Left ventricle myocardium superior (tissue), 1 donor: ENCODE measurements around the gene ANKRD11. TPM values are rescaled to one million over a fixed set of nuclear protein-coding genes. Genes with fewer than 3 reads are reported as not detected.

ENCODE experiments used
- ATAC-seq: fragments of 200-7000 bp; cut with Tn5 transposase; one replicate; pipeline ENCODE4 v1.9.1; 2020; ENCODE audit warnings: mild to moderate bottlenecking, moderate library complexity
- DNase-seq: peaks from one replicate; pipeline ENCODE4 v3.0.0-alpha.2; 2020
- intact Hi-C: fragments of 100-400 bp; cut with micrococcal nuclease; formaldehyde crosslinking; loops from one replicate; pipeline ENCODE4 v1.11.0; 2022
- total RNA-seq: library from RNA; stranded (reverse); fragmentation: NEBNext Ultra II Directional; extraction: Animal tissue kit (Norgen Biotek cat#: 25700); gene quantifications from one replicate; pipeline ENCODE4 v1.2.1, GENCODE V29; 2021
- donor health status: DM: no; HTN: yes; CAD: no; lungs with severe emphysema.

The ANKRD11 gene
- total RNA-seq, 1 donor from 2014 or later: 75.2 TPM

DNA sequence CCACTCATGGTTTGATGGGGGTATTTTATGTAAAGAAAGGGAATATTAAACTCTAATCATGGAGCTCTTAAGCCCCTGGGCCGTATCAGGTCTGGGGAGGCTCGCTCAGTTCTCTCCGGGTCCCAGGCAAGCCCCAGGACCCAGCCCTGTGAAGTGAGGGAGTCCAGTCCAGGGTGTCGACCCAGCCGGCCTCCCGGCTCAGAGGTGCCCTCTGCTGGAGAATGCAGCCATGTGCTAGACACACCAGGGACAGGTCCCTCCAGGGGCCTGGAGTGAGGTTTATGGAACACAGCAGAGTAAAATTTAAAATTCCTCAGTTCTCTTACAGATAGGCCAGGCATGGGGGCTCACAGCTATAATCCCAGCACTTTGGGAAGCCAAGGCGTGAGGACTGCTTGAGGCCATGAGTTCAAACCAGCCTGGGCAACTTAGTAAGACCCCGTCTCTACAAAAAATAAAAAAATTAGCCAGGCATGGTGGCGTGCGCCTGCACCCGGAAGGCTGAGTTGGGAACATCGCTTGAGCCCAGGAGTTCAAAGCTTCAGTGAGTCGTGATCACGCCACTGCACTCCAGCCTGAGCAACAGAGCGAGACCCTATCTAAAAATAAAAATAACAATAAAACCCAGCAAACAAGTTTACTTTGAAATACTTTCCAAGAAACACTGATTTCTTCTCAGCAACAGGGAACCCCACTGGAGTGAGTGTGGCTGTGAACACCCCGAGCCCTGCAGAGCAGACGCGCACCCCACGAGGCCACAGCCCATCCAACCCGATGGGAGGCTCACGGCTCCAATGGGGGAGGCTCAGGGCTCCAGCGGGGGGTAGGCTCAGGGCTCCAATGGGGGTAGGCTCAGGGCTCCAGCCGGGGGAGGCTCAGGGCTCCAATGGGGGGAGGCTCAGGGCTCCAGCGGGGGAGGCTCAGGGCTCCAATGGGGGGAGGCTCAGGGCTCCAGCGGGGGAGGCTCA is 200.6 kb downstream of the ANKRD11 start:
- ATAC-seq: peak; percentile 81
- DNase-seq: peak; percentile 80
- intact Hi-C loops: no loop called here

DNA sequence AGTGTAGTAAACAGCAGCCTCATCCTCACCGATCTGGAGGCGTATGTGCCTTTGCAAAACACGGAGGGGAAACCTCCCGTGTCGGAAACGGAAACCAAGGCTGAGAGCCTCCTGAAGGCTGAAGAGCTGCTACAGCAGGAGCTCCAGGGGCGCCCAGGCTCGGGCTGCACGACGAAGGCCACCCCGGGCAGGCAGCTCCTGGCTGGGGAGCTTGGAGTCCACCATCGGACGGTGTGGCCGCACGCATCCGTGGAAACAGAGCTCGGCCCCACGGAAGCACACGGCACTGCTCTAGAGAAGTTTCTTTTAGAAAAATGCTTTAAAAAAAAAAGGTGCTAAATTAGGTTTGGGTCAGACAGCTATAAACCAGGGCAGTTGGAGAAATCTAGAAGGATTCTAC is 201.4 kb downstream of the ANKRD11 start:
- ATAC-seq (no peak), DNase-seq (peak; percentile 14)
- intact Hi-C loops: no loop called here

DNA sequence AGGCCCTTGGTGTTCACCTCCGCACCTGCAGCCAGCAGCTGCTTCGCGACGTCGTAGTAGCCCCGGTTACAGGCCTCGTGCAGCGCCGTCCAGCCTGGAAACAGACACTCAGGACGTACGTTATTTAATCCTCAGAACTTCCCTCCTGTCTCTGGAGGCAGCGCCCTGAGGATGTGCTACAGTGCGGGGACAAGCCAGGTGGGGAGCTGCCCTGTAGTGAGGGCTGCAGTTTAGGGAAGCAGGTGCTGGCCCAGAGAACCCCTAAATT is 201.8 kb downstream of the ANKRD11 start:
- intact Hi-C loops: no loop called here
- ATAC-seq: no peak
- DNase-seq: peak; percentile 18

GRCh38 chr16:89287777-89288576 is 202.4 kb downstream of the ANKRD11 start:
- DNase-seq: peak; percentile 21
- intact Hi-C loops: no loop called here
- no peak for ATAC-seq

DNA sequence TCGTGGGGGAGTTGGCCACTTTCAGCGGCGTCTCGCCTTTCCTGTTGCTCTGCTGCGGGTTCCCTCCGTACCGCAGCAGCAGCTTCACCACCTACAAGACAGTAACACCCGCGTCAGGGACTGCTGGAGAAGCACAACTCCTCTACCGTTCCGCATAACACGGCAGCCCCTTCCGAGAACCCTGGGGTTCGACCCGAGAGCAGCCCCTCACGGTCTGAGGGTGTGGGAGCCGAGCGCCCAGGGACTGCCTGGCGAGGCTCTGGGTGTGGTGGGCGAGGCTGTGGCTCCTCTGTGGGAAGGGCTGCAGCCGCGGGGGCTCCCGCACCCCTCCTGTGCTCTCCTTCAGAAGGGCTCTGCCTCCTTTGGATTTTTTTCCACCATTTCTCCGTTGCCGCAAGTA is 204.3 kb downstream of the ANKRD11 start:
- ATAC-seq (no peak), DNase-seq (peak; percentile 10)
- intact Hi-C loops: no loop called here

- peak; percentile 26 for DNase-seq
- ATAC-seq: no peak
- intact Hi-C loops: no loop called here
Observed at GRCh38 chr16:89285381-89285780, 205.0 kb downstream of the ANKRD11 start.

GRCh38 chr16:89283449-89283848 is 206.9 kb downstream of the ANKRD11 start:
- intact Hi-C loops: no loop called here
- ATAC-seq: no peak
- DNase-seq: no peak

DNA sequence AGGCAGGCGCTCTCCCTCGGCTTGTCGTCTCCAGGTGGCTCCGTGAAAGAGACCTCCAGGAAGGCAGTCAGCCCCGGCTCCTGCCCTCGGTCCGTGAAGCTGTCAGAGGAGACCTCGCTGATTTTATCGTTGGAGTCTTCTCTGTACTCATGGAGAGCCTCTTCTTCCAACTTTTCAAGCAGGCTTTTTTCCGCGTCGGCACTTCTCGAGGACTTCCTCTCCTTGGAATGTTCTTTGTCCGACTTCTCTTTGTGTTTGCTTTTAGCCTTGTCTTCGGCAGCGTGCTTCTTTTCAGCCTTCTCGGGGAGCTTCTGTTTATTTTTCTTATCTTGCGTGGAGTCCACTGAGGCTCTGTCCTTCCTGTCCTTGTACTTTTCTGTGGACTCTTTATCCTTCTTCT is 207.8 kb downstream of the ANKRD11 start:
- intact Hi-C loops: no loop called here
- DNase-seq (no peak), ATAC-seq (no peak)

GRCh38 chr16:89281829-89282228 is 208.5 kb downstream of the ANKRD11 start:
- DNase-seq (no peak), ATAC-seq (no peak)
- intact Hi-C loops: no loop called here

GRCh38 chr16:89281189-89281577 is 209.2 kb downstream of the ANKRD11 start:
- intact Hi-C loops: no loop called here
- peak; percentile 6 for DNase-seq
- no peak for ATAC-seq

DNA sequence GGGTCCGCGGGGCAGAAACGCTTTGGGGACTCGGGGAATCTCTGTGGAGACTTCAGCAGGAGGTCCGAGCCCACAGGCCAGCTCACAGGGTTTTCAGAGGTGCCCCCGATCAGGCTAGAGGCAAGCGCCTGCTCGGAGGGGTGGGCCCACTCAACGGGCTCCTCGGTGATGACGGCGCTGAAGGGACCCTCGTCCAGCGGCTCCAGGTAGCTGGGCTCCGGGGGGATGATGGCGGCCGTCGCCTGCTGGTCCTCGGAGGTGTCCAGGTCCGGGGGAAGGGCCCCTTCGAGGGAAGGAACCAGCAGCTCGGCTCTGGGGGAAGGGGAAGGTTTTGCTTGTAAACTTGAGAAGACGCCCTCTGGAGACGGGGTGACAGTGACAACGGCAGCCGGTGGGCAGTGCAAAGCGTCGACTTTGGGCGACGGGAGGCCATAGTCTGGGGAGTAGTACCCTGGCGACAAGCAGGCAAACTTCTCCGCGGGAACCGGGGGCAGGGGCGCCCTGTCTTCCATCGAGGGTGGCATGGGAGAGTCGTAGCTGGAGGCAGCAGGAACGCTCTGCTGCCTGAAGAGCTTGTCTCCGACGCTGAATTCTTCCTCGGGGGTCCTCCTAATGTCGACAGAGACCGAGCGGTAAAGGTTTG is 209.7 kb downstream of the ANKRD11 start:
- peak; percentile 28 for DNase-seq
- no peak for ATAC-seq
- intact Hi-C loops: no loop called here

DNA sequence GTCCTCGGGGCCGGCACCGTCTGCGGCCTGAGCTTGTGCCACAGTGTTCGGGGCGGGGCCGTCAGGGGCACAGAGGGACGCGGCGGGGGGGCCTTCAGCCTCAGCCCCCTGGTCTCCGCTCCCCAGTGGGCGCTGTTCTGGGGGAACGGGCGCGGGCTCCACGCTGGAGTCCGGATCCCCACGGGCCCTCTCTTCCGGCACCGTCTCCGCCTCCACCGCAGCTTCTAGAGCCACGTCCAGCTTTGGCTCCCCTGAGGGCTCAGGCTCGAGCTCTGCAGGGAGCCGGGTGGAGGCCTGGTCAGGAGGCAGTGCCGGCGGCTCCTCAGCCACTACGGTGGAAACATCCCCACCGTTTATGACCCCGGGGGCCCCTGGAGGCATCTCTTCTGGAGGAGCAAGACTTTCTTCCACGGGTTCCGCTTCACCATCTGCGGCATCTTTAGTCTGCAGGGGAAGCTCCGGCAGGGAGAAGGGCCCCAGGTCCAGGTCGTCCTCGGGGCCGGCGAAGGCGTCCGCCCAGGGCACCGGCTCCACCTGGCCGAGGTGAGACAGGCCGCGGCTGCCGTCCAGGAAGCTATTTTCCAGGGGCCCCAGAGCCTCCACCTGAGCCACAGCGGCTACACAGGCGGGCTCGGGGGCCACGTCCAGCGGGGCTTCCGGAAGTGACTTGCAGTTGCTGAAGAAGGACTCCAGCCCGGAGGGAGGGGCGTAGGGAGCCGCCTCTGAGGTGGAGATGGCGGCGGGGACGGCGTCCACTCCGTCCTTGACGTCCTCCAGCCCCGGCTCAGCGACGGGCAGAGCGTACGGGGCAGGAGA is 210.5 kb downstream of the ANKRD11 start:
- DNase-seq (peak; percentile 27), ATAC-seq (no peak)
- intact Hi-C loops: no loop called here

DNA sequence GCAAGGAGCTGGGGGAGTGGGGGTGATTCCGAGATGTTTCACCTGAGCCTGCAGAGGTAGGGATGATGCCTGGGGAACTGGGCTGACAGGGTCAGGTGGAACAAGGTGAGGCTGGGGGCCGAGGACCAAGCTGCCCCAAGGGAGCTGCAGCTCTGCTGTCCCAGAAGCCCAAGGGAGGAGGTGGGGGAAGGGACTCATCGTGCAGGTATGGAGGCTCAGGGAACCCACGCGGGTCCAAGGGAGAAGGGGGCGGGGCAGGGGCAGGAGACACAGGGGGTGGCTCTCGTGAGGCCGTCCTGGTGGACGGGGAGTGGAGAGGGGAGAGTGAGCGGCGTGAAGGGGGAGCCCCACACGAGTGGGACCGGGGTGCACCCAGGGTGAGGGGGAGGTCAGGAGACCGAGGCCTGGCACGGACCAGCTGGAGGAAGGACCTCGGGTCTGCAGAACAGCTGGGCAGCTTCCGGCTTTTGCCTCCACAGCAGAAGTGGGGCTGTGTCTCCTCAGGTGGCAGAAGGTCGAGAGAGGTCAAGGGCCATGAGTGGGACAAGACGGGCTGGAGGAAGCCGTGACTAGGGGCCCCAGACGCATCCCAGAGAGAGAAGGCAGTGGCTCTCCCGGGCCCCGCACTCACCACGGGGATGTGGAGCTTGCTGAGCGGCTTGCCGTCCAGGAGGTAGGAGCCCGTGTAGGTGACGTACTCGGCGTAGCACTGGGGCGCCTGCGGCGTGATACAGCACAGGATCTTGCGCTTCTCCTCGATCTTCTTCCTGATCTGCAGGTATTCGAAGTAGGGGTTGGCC is 211.7 kb downstream of the ANKRD11 start:
- no peak for DNase-seq
- ATAC-seq: no peak
- intact Hi-C loops: no loop called here

- intact Hi-C loops: no loop called here
- ATAC-seq: peak; percentile 25
- peak; percentile 47 for DNase-seq
Observed at GRCh38 chr16:89277641-89278341, 212.6 kb downstream of the ANKRD11 start.

- DNase-seq (peak; percentile 24), ATAC-seq (no peak)
- intact Hi-C loops: no loop called here
Observed at GRCh38 chr16:89277049-89277448, 213.3 kb downstream of the ANKRD11 start.

GRCh38 chr16:89275837-89276720 is 214.3 kb downstream of the ANKRD11 start:
- intact Hi-C loops: no loop called here
- peak; percentile 20 for DNase-seq
- ATAC-seq: no peak

DNA sequence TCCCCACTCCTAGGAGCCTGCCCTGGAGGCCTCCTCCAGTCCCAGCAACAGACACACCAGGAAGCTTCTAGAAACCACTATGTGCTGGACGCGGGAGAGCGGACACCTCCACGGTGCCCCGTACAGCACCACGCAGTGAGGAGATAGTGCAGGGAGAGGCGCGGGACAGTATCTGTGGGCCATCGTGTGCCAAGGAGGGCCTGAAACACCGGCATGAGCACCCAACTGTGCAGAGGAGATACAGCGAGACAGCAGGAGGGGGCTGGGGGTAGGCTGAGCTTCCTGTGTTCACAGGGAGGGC is 215.1 kb downstream of the ANKRD11 start:
- DNase-seq: no peak
- ATAC-seq: no peak
- intact Hi-C loops: no loop called here
